GM12878 (cell line): ENCODE measurements around the gene BRICD5. TPM values are rescaled to one million over a fixed set of nuclear protein-coding genes. Genes with fewer than 3 reads are reported as not detected.

ENCODE experiments used
- ATAC-seq: fragments of 200-7000 bp; cut with Tn5 transposase; 3 replicates; pipeline ENCODE4 v1.9.1; 2020; ENCODE audit warnings: mild to moderate bottlenecking, moderate library complexity
- BruUV-seq: library from RNA; stranded (reverse); fragments of 400-500 nt; replicated peaks from 2 replicates; lab custom pipeline; 2021; lab: Mats Ljungman, UMichigan
- CTCF ChIA-PET: fragments of 300-600 bp; sonication (Branson Sonifier 250); formaldehyde crosslinking; extraction: SDS; loops from one replicate; lab custom pipeline; 2021; ENCODE audit warnings: inconsistent platforms; lab: Yijun Ruan, JAX
- POLR2A ChIA-PET: fragments of 350-600 bp; formaldehyde crosslinking; extraction: SDS; loops from one replicate; lab custom pipeline; 2021; ENCODE audit warnings: inconsistent platforms; lab: Charles Lee
- RAD21 ChIA-PET: fragments of 300-600 bp; sonication (Branson Sonifier 250); formaldehyde crosslinking; loops from one replicate; lab custom pipeline; 2023; ENCODE audit warnings: antibody characterized with exemption; ENCODE audit not compliant: unreplicated experiment; lab: Charles Lee
- SMC1A ChIA-PET: fragments of 300-600 bp; sonication (Branson Sonifier 250); formaldehyde crosslinking; loops from one replicate; lab custom pipeline; 2023; ENCODE audit not compliant: unreplicated experiment, uncharacterized antibody; lab: Charles Lee
- DNase-seq: peaks from one replicate; pipeline ENCODE4 v3.0.0-alpha.2; 2011; ENCODE audit warnings: low read depth, low spot score
- FAIRE-seq: peaks from 3 replicates; lab custom pipeline; 2011; peaks lifted over from hg19 to GRCh38; lab: Jason Lieb, UNC
- H2AFZ ChIP-seq: 2 replicates; pipeline ENCODE4 v1.6.0; 2011; ENCODE audit warnings: low read depth, low read length, control low read depth; ENCODE audit not compliant: control insufficient read depth
- H3K27ac ChIP-seq: 2 replicates; pipeline ENCODE4 v1.5.1; 2011; ENCODE audit warnings: control low read depth; ENCODE audit not compliant: control insufficient read depth, insufficient read depth
- H3K27me3 ChIP-seq, 2 experiments: replicated peaks in 1 of 2; 2 replicates each; pipeline versions ENCODE4 v1.6.0 to v1.6.1; 2011; ENCODE audit warnings: low read length in 1 of 2; ENCODE audit not compliant: control insufficient read depth in 2 of 2, insufficient read depth in 2 of 2
- H3K36me3 ChIP-seq, 2 experiments: 2 replicates each; pipeline ENCODE4 v1.5.1; 2011; ENCODE audit warnings: low read length in 1 of 2; ENCODE audit not compliant: control insufficient read depth in 2 of 2, insufficient read depth in 2 of 2
- H3K4me1 ChIP-seq: 2 replicates; pipeline ENCODE4 v1.6.1; 2011; ENCODE audit warnings: mild to moderate bottlenecking, low read length, moderate library complexity, mixed read lengths; ENCODE audit not compliant: control insufficient read depth, insufficient read depth
- H3K4me2 ChIP-seq: 2 replicates; pipeline ENCODE4 v1.6.0; 2011; ENCODE audit warnings: control low read depth; ENCODE audit not compliant: control insufficient read depth, insufficient read depth
- H3K4me3 ChIP-seq: fragments of 200-600 bp; sonication (generic); 2 replicates; pipeline ENCODE4 v1.5.1; 2016
- H3K79me2 ChIP-seq: 2 replicates; pipeline ENCODE4 v1.6.0; 2011; ENCODE audit warnings: low read length; ENCODE audit not compliant: control insufficient read depth, insufficient read depth
- H3K9ac ChIP-seq: 2 replicates; pipeline ENCODE4 v1.8.0; 2011; ENCODE audit warnings: low read length, control low read depth, mixed read lengths; ENCODE audit not compliant: control insufficient read depth, insufficient read depth
- H3K9me3 ChIP-seq: replicated peaks from 3 replicates; pipeline ENCODE4 v1.5.1; 2011; ENCODE audit warnings: mild to moderate bottlenecking, low read length; ENCODE audit not compliant: control insufficient read depth, insufficient read depth
- H4K20me1 ChIP-seq: 2 replicates; pipeline ENCODE4 v1.6.0; 2011; ENCODE audit not compliant: control insufficient read depth, insufficient read depth
- BACH1 ChIP-seq: fragments of 450-650 bp; IDR thresholded peaks from 2 replicates; pipeline ENCODE4 v1.6.1; 2017; ENCODE audit warnings: mild to moderate bottlenecking, borderline replicate concordance
- BRCA1 ChIP-seq: IDR thresholded peaks from 2 replicates; pipeline ENCODE4 v1.6.1; 2011; ENCODE audit warnings: low read depth, low read length, improper control_type of control experiment
- CHD4 ChIP-seq: fragments of 200-600 bp; sonication (generic); IDR thresholded peaks from 2 replicates; pipeline ENCODE4 v1.6.1; 2016; ENCODE audit warnings: mild to moderate bottlenecking
- LARP7 ChIP-seq: fragments of 450-650 bp; IDR thresholded peaks from 2 replicates; pipeline ENCODE4 v1.6.1; 2017; ENCODE audit warnings: mild to moderate bottlenecking
- MTA2 ChIP-seq: fragments of 450-650 bp; IDR thresholded peaks from 2 replicates; pipeline ENCODE4 v1.6.1; 2016; ENCODE audit warnings: low read depth, mild to moderate bottlenecking, moderate library complexity
- NR2C1 ChIP-seq: fragments of 450-650 bp; IDR thresholded peaks from 2 replicates; pipeline ENCODE4 v1.6.1; 2017; ENCODE audit warnings: antibody characterized with exemption, mild to moderate bottlenecking, moderate library complexity
- NR2C2 ChIP-seq: IDR thresholded peaks from 2 replicates; pipeline ENCODE4 v1.6.1; 2011; ENCODE audit warnings: borderline replicate concordance, low read depth; ENCODE audit not compliant: control insufficient read depth, insufficient read length
- SMAD5 ChIP-seq: IDR thresholded peaks from 2 replicates; pipeline ENCODE4 v1.6.1; 2016; ENCODE audit warnings: antibody characterized with exemption, low read depth
- SREBF1 ChIP-seq: IDR thresholded peaks from 2 replicates; pipeline ENCODE4 v1.6.1; 2012; ENCODE audit warnings: mild to moderate bottlenecking, low read length
- TCF7 ChIP-seq: IDR thresholded peaks from 2 replicates; pipeline ENCODE4 v1.6.1; 2014; ENCODE audit warnings: antibody characterized with exemption, borderline replicate concordance
- ZBED1 ChIP-seq: IDR thresholded peaks from 2 replicates; pipeline ENCODE4 v1.6.1; 2016; ENCODE audit warnings: borderline replicate concordance
- ZNF24 ChIP-seq: fragments of 450-650 bp; IDR thresholded peaks from 2 replicates; pipeline ENCODE4 v1.6.1; 2017; ENCODE audit warnings: antibody characterized with exemption, mild to moderate bottlenecking
- ZNF384 ChIP-seq: IDR thresholded peaks from 2 replicates; pipeline ENCODE4 v1.6.1; 2012; ENCODE audit warnings: low read depth, mild to moderate bottlenecking, low read length, improper control_type of control experiment, borderline replicate concordance
- WGBS: methylation state at CpG from one replicate; pipeline ENCODE4 v1.1.6; 2016; ENCODE audit warnings: low lambda C conversion rate; ENCODE audit not compliant: insufficient replicate concordance, insufficient coverage; ENCODE audit errors: missing lambda C conversion rate; 5-methylcytosine and 5-hydroxymethylcytosine counted together
- in situ Hi-C: fragments of 300-500 bp; cut with MboI; formaldehyde crosslinking; loops from 9 replicates; pipeline ENCODE4 v1.14.3; 2018; ENCODE audit warnings: mixed read lengths
- intact Hi-C: fragments of 100-400 bp; cut with micrococcal nuclease; formaldehyde crosslinking; loops from one replicate; pipeline ENCODE4 v1.14.2; 2022; ENCODE audit not compliant: unreplicated experiment
- polyA plus RNA-seq, 11 experiments: library from polyadenylated mRNA; depleted of rRNA in 4 of 11; unstranded in 6 of 11; stranded (reverse) in 5 of 11; fragments of >200 nt; fragmentation: Nextera tagmentation in 4 of 11; fragmentation: Illumina TruSeq in 1 of 11; extraction: Ambion mirVana in 4 of 11; extraction: Trizol in 1 of 11; gene quantifications; 1 replicate in 1 of 11; 2 replicates in 10 of 11; pipeline versions ENCODE4 v1.2.1 to v1.2.3, GENCODE V29; 2011 to 2016; ENCODE audit warnings: inconsistent platforms in 2 of 11, missing spikeins in 2 of 11, low read depth in 1 of 11
- total RNA-seq, 4 experiments: library from RNA; depleted of rRNA in 3 of 4; stranded (reverse); fragments of >200 nt in 3 of 4; fragmentation: Illumina TruSeq in 1 of 4; extraction: Trizol in 1 of 4; gene quantifications; 2 replicates each; pipeline versions ENCODE4 v1.2.1 to v1.2.3, GENCODE V29; 2013 to 2021
- TF ChIP-seq, protein P1 (sequence below): fragments of 450-650 bp; formaldehyde crosslinking; IDR thresholded peaks from 2 replicates; pipeline ENCODE4 v1.4.0; 2020; ENCODE audit warnings: mild to moderate bottlenecking, moderate library complexity
- TF ChIP-seq, protein P2 (sequence below): IDR thresholded peaks from 2 replicates; pipeline ENCODE4 v1.6.1; 2012; ENCODE audit warnings: improper control_type of control experiment, low read depth, low read length; ENCODE audit not compliant: insufficient replicate concordance

The BRICD5 gene
- total and polyA plus RNA-seq, 10 of the 15 experiments (the other 5 are each of a cell fraction or from before 2014, with no cell fraction given): 0.58 to 11.6 (median 1.5) TPM; not detected in 1

DNA sequence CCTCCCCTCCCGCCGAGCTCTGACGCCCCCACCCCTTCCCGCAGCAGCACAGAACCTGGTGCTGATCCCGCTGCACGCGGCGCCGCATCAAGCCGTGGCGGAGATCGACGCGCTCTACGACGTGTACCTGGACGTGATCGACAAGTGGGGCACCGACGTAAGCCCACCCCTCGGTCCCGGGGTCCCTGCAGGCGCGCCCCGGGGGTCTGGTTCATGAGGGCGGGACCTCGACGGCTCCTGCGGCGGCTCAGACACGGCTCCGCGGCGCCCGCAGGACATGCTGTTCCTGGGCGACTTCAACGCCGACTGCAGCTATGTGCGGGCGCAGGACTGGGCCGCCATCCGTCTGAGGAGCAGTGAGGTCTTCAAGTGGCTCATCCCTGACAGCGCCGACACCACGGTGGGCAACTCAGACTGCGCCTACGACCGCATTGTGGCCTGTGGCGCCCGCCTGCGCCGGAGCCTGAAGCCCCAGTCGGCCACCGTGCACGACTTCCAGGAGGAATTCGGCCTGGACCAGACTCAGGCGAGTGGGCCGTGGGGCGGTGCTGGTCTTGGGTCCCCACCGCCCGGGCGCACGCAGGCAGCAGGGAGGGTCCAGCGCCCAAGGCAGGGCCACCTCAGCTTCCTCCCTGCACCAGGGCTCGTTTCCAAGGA lies 27.0 kb upstream of the BRICD5 start (continued):
- TF ChIP-seq, protein P1, sequence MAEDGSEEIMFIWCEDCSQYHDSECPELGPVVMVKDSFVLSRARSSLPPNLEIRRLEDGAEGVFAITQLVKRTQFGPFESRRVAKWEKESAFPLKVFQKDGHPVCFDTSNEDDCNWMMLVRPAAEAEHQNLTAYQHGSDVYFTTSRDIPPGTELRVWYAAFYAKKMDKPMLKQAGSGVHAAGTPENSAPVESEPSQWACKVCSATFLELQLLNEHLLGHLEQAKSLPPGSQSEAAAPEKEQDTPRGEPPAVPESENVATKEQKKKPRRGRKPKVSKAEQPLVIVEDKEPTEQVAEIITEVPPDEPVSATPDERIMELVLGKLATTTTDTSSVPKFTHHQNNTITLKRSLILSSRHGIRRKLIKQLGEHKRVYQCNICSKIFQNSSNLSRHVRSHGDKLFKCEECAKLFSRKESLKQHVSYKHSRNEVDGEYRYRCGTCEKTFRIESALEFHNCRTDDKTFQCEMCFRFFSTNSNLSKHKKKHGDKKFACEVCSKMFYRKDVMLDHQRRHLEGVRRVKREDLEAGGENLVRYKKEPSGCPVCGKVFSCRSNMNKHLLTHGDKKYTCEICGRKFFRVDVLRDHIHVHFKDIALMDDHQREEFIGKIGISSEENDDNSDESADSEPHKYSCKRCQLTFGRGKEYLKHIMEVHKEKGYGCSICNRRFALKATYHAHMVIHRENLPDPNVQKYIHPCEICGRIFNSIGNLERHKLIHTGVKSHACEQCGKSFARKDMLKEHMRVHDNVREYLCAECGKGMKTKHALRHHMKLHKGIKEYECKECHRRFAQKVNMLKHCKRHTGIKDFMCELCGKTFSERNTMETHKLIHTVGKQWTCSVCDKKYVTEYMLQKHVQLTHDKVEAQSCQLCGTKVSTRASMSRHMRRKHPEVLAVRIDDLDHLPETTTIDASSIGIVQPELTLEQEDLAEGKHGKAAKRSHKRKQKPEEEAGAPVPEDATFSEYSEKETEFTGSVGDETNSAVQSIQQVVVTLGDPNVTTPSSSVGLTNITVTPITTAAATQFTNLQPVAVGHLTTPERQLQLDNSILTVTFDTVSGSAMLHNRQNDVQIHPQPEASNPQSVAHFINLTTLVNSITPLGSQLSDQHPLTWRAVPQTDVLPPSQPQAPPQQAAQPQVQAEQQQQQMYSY (CRISPR knock-in tag): no peak
- TF ChIP-seq SREBF1 (no peak), NR2C1 (no peak), ZNF24 (no peak)

DNA sequence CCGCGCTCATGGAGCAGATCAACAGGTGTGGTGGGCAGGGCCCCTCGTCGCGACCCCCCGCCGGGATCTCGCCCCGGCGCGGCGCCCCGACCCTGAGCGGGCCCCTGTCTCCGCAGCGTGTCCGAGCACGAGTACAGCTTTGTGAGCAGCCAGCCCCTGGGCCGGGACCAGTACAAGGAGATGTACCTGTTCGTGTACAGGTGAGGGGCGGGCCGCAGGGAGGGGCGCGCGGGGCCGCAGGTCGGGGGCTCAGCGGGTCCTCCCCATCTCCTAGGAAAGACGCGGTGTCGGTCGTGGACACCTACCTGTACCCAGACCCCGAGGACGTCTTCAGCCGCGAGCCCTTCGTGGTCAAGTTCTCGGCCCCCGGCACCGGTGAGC lies 26.4 kb upstream of the BRICD5 start:
- Histone ChIP-seq H3K36me3 (peaks cover 0 to 24% of the 10 kb centered on the region in 2 experiments; a peak in 3 of 4 replicates), H3K4me3 (no peak overlapping the region), H3K9me3 (no peaks in the 10 kb centered on the region), H3K4me2 (no peak overlapping the region), H2AFZ (no peak overlapping the region), H3K27me3 (no peaks in the 10 kb centered on the region), H4K20me1 (no peaks in the 10 kb centered on the region), H3K79me2 (no peaks in the 10 kb centered on the region), H3K4me1 (no peaks in the 10 kb centered on the region), H3K27ac (no peak overlapping the region), H3K9ac (no peak overlapping the region)
- ChIA-PET RAD21 (no interaction called here), SMC1A (no interaction called here), POLR2A (no interaction called here), CTCF (no interaction called here)
- FAIRE-seq: no peak
- intact Hi-C loops (no loop called here), in situ Hi-C loops (no loop called here)
- no TSS peak for BruUV-seq
- WGBS: 50% methylated on average over 33 of the region's 40 CpGs
- TF ChIP-seq BACH1 (no peak), BRCA1 (no peak), CHD4 (no peak), MTA2 (no peak), ZBED1 (no peak), LARP7 (no peak), NR2C2 (no peak), SMAD5 (no peak), ZNF384 (no peak), TCF7 (no peak)
- TF ChIP-seq, protein P2, sequence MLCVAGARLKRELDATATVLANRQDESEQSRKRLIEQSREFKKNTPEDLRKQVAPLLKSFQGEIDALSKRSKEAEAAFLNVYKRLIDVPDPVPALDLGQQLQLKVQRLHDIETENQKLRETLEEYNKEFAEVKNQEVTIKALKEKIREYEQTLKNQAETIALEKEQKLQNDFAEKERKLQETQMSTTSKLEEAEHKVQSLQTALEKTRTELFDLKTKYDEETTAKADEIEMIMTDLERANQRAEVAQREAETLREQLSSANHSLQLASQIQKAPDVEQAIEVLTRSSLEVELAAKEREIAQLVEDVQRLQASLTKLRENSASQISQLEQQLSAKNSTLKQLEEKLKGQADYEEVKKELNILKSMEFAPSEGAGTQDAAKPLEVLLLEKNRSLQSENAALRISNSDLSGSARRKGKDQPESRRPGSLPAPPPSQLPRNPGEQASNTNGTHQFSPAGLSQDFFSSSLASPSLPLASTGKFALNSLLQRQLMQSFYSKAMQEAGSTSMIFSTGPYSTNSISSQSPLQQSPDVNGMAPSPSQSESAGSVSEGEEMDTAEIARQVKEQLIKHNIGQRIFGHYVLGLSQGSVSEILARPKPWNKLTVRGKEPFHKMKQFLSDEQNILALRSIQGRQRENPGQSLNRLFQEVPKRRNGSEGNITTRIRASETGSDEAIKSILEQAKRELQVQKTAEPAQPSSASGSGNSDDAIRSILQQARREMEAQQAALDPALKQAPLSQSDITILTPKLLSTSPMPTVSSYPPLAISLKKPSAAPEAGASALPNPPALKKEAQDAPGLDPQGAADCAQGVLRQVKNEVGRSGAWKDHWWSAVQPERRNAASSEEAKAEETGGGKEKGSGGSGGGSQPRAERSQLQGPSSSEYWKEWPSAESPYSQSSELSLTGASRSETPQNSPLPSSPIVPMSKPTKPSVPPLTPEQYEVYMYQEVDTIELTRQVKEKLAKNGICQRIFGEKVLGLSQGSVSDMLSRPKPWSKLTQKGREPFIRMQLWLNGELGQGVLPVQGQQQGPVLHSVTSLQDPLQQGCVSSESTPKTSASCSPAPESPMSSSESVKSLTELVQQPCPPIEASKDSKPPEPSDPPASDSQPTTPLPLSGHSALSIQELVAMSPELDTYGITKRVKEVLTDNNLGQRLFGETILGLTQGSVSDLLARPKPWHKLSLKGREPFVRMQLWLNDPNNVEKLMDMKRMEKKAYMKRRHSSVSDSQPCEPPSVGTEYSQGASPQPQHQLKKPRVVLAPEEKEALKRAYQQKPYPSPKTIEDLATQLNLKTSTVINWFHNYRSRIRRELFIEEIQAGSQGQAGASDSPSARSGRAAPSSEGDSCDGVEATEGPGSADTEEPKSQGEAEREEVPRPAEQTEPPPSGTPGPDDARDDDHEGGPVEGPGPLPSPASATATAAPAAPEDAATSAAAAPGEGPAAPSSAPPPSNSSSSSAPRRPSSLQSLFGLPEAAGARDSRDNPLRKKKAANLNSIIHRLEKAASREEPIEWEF: no peak
- no peak for ATAC-seq
- no peak for DNase-seq
